Upper lobe of right lung (tissue), 1 donor: ENCODE results near the gene PSD. TPM values are rescaled to one million over a fixed set of nuclear protein-coding genes. Genes with fewer than 3 reads are reported as not detected.

Experiments used
- ATAC-seq: fragments of 200-7000 bp; cut with Tn5 transposase; one replicate; pipeline ENCODE4 v1.9.1; 2020; ENCODE audit warnings: mild to moderate bottlenecking, moderate library complexity
- DNase-seq: peaks from one replicate; pipeline ENCODE4 v3.0.0-alpha.2; 2020
- H3K27ac ChIP-seq: fragments of 200-600 bp; one replicate; pipeline ENCODE4 v1.8.0; 2022
- H3K27me3 ChIP-seq: fragments of 200-600 bp; one replicate; pipeline ENCODE4 v1.8.0; 2022; ENCODE audit warnings: mild to moderate bottlenecking
- H3K36me3 ChIP-seq: fragments of 200-600 bp; one replicate; pipeline ENCODE4 v1.8.0; 2022
- H3K4me1 ChIP-seq: fragments of 200-600 bp; one replicate; pipeline ENCODE4 v1.8.0; 2022
- H3K4me3 ChIP-seq: fragments of 200-600 bp; one replicate; pipeline ENCODE4 v1.8.0; 2022; ENCODE audit warnings: mild to moderate bottlenecking
- H3K9me3 ChIP-seq: fragments of 200-600 bp; one replicate; pipeline ENCODE4 v1.8.0; 2022
- CTCF ChIP-seq: fragments of 200-600 bp; IDR thresholded peaks from one replicate; pipeline ENCODE4 v1.8.0; 2022; ENCODE audit warnings: antibody characterized with exemption
- intact Hi-C: fragments of 100-400 bp; cut with DNase I; formaldehyde crosslinking; loops from one replicate; pipeline ENCODE4 v1.11.0; 2022
- total RNA-seq: library from RNA; stranded (reverse); fragmentation: NEBNext Ultra II Directional; extraction: Animal tissue kit (Norgen Biotek cat#: 25700); gene quantifications from one replicate; pipeline ENCODE4 v1.2.1, GENCODE V29; 2021
- donor health status: DM: no; HTN: yes; CAD: no; lungs with severe emphysema.

The PSD gene
- total RNA-seq, 1 donor from 2014 or later: 3.5 TPM

DNA sequence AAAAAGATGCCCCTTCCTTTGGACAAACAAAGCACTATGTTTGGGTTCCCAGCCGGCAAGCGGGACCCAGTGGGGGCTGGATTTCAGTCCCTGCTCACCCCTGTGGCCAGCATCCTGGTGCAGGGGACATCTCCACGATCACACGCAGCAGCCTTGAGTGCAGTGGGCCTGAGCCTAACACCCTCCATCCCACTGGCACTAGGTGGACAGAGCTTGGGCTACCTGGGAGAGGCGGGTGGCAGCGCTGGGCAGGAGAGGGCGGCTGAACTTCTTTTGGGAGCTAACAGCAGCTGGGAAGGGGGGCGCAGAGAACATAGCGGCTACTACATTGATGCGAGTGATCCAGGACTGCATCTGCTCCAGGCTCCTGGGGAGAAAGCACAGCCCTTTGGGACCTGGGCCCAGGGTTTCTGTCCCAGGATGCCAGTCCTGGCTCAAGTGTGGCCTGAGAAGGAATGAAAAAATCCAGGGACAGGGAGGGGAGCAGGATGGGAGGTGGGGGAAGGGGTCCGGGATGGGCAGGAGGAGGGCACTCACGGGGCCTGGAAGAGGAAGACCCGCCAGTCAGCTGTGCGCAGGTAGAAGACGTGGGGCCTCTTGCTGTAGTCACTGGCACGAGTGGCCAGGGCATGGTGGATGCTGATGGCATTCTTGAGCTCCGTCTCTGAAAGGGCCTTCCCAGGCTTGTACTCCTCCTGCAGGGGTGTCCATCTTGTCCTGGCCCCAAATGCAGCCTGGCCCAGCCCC, 14.1 kb downstream of the PSD start:
- no peak for TF ChIP-seq CTCF
- Histone ChIP-seq H3K27ac (no peak overlapping the region), H3K36me3 (peaks cover 14% of the 10 kb centered on the region), H3K4me3 (no peak overlapping the region), H3K9me3 (no peaks in the 10 kb centered on the region), H3K4me1 (peaks cover 12% of the 10 kb centered on the region), H3K27me3 (peaks cover 19% of the 10 kb centered on the region)
- DNase-seq (no peak), ATAC-seq (no peak)
- intact Hi-C loops: no loop called here

DNA sequence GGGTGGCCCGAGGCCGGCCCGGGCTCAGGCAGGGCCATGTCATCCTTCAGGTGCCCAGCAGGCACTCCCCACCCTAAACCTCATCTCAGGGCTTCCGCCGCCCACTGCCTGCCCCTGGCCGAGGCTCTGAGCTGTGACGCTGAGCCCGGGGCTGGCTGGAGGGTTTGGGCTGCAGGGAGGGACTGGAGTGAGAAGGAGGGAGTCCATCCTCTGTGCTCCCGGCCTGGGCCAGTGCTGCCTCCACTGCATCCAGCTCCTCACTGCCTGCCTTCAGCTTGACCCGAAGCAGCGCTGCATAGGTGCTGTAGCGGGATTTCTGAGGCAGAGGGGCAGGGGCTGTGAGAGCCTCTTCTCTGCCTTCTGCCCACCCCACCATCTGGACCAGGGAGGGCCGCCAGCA, 15.5 kb downstream of the PSD start:
- Histone ChIP-seq H3K4me3 (no peak overlapping the region), H3K27me3 (peaks cover 8% of the 10 kb centered on the region), H3K36me3 (peaks cover 19% of the 10 kb centered on the region), H3K9me3 (no peaks in the 10 kb centered on the region), H3K4me1 (peaks cover 13% of the 10 kb centered on the region), H3K27ac (no peak overlapping the region)
- TF ChIP-seq CTCF: no peak
- intact Hi-C loops: no loop called here
- ATAC-seq: no peak
- no peak for DNase-seq

DNA sequence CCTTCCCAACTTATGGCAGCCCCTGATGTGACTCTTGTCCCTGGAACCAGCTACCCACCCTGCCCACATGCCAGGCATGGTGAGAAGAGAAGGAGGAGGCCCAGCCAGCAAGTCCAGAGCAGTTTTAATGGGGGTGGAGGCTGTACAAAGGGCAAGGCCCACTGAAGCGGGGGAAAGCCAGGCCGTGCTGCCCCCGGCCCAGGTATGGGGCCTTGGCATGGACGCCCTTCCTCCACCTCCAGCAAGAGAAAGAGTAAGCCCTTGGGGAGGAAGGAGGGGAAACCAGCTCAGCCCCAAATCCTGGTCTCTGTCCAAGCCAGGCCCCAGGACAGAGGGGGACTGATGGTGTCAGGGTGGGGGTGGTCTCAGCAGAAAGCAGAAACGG, 16.1 kb downstream of the PSD start:
- peaks cover 25% of the 10 kb centered on the region for H3K36me3 ChIP-seq
- TF ChIP-seq CTCF: no peak
- H3K4me1 ChIP-seq: peaks cover 13% of the 10 kb centered on the region
- H3K4me3 ChIP-seq: no peak overlapping the region
- no peak for ATAC-seq
- DNase-seq: no peak
- no peak overlapping the region for H3K27ac ChIP-seq
- no peaks in the 10 kb centered on the region for H3K9me3 ChIP-seq
- H3K27me3 ChIP-seq: peaks cover 2% of the 10 kb centered on the region
- intact Hi-C loops: no loop called here

- peak; percentile 65 for DNase-seq
- no peak for ATAC-seq
- Histone ChIP-seq H3K36me3 (peaks cover 28% of the 10 kb centered on the region), H3K4me1 (peaks cover 14% of the 10 kb centered on the region), H3K27ac (no peak overlapping the region), H3K4me3 (no peak overlapping the region), H3K27me3 (no peaks in the 10 kb centered on the region), H3K9me3 (no peaks in the 10 kb centered on the region)
- intact Hi-C loops: no loop called here
- no peak for TF ChIP-seq CTCF
These were observed 16.7 kb downstream of the PSD start for GRCh38 chr10:102401735-102402511.

DNA sequence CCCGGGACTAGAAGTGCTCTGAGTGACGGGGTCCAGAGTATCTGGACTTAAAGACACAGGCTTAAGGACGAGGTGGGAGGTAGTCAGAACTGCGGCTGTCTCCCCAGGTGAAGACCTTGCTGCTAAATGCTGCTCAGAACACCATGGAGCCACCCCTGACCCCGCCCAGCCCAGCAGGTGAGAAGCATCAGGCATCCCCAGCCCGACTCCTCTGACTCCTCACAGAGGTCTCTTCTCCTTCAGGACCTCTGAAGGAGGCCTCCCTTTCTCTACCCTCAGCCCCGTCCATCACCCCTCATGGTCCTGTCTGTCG, 17.3 kb downstream of the PSD start:
- intact Hi-C loops: no loop called here
- Histone ChIP-seq H3K27ac (no peak overlapping the region), H3K36me3 (peaks cover 28% of the 10 kb centered on the region), H3K27me3 (no peaks in the 10 kb centered on the region), H3K4me1 (peaks cover 20% of the 10 kb centered on the region), H3K4me3 (no peak overlapping the region), H3K9me3 (no peaks in the 10 kb centered on the region)
- ATAC-seq (no peak), DNase-seq (peak; percentile 56)
- no peak for TF ChIP-seq CTCF
